H1 (cell line): ENCODE measurements around the gene MAPKAP1. TPM values are rescaled to one million over a fixed set of nuclear protein-coding genes. Genes with fewer than 3 reads are reported as not detected.

Source experiments
- CTCF ChIA-PET: fragments of 300-600 bp; sonication (Branson Sonifier 250); formaldehyde crosslinking; loops from one replicate; lab custom pipeline; 2021; ENCODE audit not compliant: partially characterized antibody; lab: Charles Lee
- POLR2A ChIA-PET: fragments of 300-600 bp; sonication (Branson Sonifier 250); formaldehyde crosslinking; loops from one replicate; lab custom pipeline; 2021; ENCODE audit warnings: inconsistent platforms; ENCODE audit not compliant: partially characterized antibody; lab: Charles Lee
- DNase-seq, 2 experiments: peaks; one replicate each; pipeline versions ENCODE4 v3.0.0 to v3.0.0-alpha.2; 2010 to 2022; ENCODE audit warnings: low spot score in 2 of 2, low read depth in 1 of 2, mixed read lengths in 1 of 2
- FAIRE-seq: peaks from 2 replicates; lab custom pipeline; 2011; peaks lifted over from hg19 to GRCh38; lab: Jason Lieb, UNC
- H2AFZ ChIP-seq: 2 replicates; pipeline ENCODE4 v1.8.1; 2012; ENCODE audit warnings: low read length, inconsistent platforms
- H2AK5ac ChIP-seq: 2 replicates; pipeline ENCODE4 v1.6.1; 2013; ENCODE audit warnings: low read depth, low read length
- H2BK120ac ChIP-seq: replicated peaks from 2 replicates; pipeline ENCODE3; 2013; ENCODE audit warnings: low read depth, low read length, inconsistent platforms
- H2BK12ac ChIP-seq: 2 replicates; pipeline ENCODE4 v1.6.1; 2013; ENCODE audit warnings: low read depth, low read length
- H2BK15ac ChIP-seq: 2 replicates; pipeline ENCODE4 v1.6.1; 2013; ENCODE audit warnings: low read length
- H2BK20ac ChIP-seq: 2 replicates; pipeline ENCODE4 v1.6.1; 2013; ENCODE audit warnings: low read length
- H2BK5ac ChIP-seq: 2 replicates; pipeline ENCODE4 v1.6.1; 2013; ENCODE audit warnings: low read depth, low read length
- H3K14ac ChIP-seq: 2 replicates; pipeline ENCODE4 v1.6.1; 2013; ENCODE audit warnings: inconsistent platforms; ENCODE audit not compliant: insufficient read length
- H3K18ac ChIP-seq: 2 replicates; pipeline ENCODE4 v1.6.1; 2013; ENCODE audit warnings: low read length; ENCODE audit errors: extremely low read depth
- H3K23ac ChIP-seq: 2 replicates; pipeline ENCODE4 v1.6.1; 2013; ENCODE audit warnings: inconsistent platforms; ENCODE audit not compliant: insufficient read length
- H3K23me2 ChIP-seq: 2 replicates; pipeline ENCODE4 v1.6.1; 2013; ENCODE audit warnings: low read depth, low read length
- H3K27ac ChIP-seq: 2 replicates; pipeline ENCODE4 v1.6.1; 2011; ENCODE audit warnings: low read depth, low read length, inconsistent platforms
- H3K27me3 ChIP-seq, 4 experiments: replicated peaks in 1 of 4; 1 replicate in 1 of 4; 2 replicates in 3 of 4; pipeline versions ENCODE4 v1.6.1 to v1.8.1; 2011 to 2013; ENCODE audit warnings: low read length in 3 of 4, mild to moderate bottlenecking in 3 of 4, inconsistent platforms in 2 of 4, mixed read lengths in 2 of 4, moderate library complexity in 1 of 4; ENCODE audit not compliant: control insufficient read depth in 3 of 4, insufficient read depth in 3 of 4; ENCODE audit errors: extremely low read depth in 1 of 4
- H3K36me3 ChIP-seq, 4 experiments: 2 replicates each; pipeline versions ENCODE4 v1.6.1 to v1.8.1; 2011 to 2013; ENCODE audit warnings: mild to moderate bottlenecking in 4 of 4, low read length in 3 of 4, moderate library complexity in 2 of 4, control low read depth in 1 of 4, inconsistent platforms in 1 of 4; ENCODE audit not compliant: insufficient read depth in 4 of 4, control insufficient read depth in 2 of 4
- H3K4ac ChIP-seq: replicated peaks from 2 replicates; pipeline ENCODE3; 2013; ENCODE audit warnings: low read length, low read depth, mixed read lengths, inconsistent platforms; ENCODE audit not compliant: insufficient read length
- H3K4me1 ChIP-seq, 4 experiments: replicated peaks in 1 of 4; 1 replicate in 1 of 4; 2 replicates in 3 of 4; pipeline versions ENCODE4 v1.6.1 to v1.8.1; 2011 to 2013; ENCODE audit warnings: low read length in 3 of 4, inconsistent platforms in 2 of 4, mixed read lengths in 1 of 4; ENCODE audit not compliant: insufficient read depth in 4 of 4, control insufficient read depth in 3 of 4
- H3K4me2 ChIP-seq, 2 experiments: 2 replicates each; pipeline versions ENCODE4 v1.6.1 to v1.8.1; 2011 to 2013; ENCODE audit warnings: low read depth in 2 of 2, low read length in 2 of 2, control low read depth in 1 of 2, inconsistent platforms in 1 of 2, mild to moderate bottlenecking in 1 of 2; ENCODE audit not compliant: insufficient read depth in 1 of 2
- H3K4me3 ChIP-seq, 4 experiments: fragments of 200-600, 300-600 bp in 1 of 4; sonication (generic), shearing (Covaris generic), sonication (Bioruptor Twin) in 1 of 4; 2 replicates each; pipeline versions ENCODE4 v1.5.1 to v1.8.1; 2011 to 2016; ENCODE audit warnings: low read length in 4 of 4, low read depth in 3 of 4, control low read depth in 2 of 4, inconsistent platforms in 2 of 4, mild to moderate bottlenecking in 2 of 4, mixed read lengths in 1 of 4, moderate library complexity in 1 of 4; ENCODE audit not compliant: insufficient read depth in 2 of 4; ENCODE audit errors: extremely low read depth in 1 of 4
- H3K56ac ChIP-seq: replicated peaks from 2 replicates; pipeline ENCODE3; 2013; ENCODE audit warnings: low read depth, mild to moderate bottlenecking, mixed read lengths, low read length, inconsistent platforms; ENCODE audit not compliant: insufficient read length
- H3K79me1 ChIP-seq: 2 replicates; pipeline ENCODE4 v1.6.1; 2013; ENCODE audit warnings: low read depth, low read length, control low read depth
- H3K79me2 ChIP-seq, 2 experiments: 2 replicates each; pipeline versions ENCODE4 v1.6.1 to v1.8.1; 2012 to 2013; ENCODE audit warnings: low read length in 2 of 2, mild to moderate bottlenecking in 2 of 2, inconsistent platforms in 1 of 2; ENCODE audit not compliant: insufficient read depth in 2 of 2, control insufficient read depth in 1 of 2
- H3K9ac ChIP-seq, 4 experiments: replicated peaks in 1 of 4; 1 replicate in 1 of 4; 2 replicates in 3 of 4; pipeline versions ENCODE4 v1.6.1 to v1.8.1; 2011 to 2013; ENCODE audit warnings: low read depth in 3 of 4, low read length in 3 of 4, control low read depth in 2 of 4, mild to moderate bottlenecking in 2 of 4, moderate library complexity in 2 of 4, inconsistent platforms in 1 of 4; ENCODE audit errors: extremely low read depth in 1 of 4
- H3K9me3 ChIP-seq, 2 experiments: 2 replicates each; pipeline versions ENCODE4 v1.6.1 to v1.8.1; 2012 to 2013; ENCODE audit warnings: mild to moderate bottlenecking in 2 of 2, moderate library complexity in 2 of 2, control low read depth in 1 of 2, inconsistent platforms in 1 of 2, low read depth in 1 of 2, low read length in 1 of 2, mixed read lengths in 1 of 2; ENCODE audit not compliant: insufficient read depth in 2 of 2
- H4K20me1 ChIP-seq, 2 experiments: replicated peaks in 1 of 2; 2 replicates each; pipeline versions ENCODE3 to v1.8.1; 2011 to 2013; ENCODE audit warnings: inconsistent platforms in 2 of 2, low read length in 2 of 2, mild to moderate bottlenecking in 1 of 2; ENCODE audit not compliant: insufficient read depth in 2 of 2, control insufficient read depth in 1 of 2
- H4K5ac ChIP-seq: 2 replicates; pipeline ENCODE4 v1.6.1; 2013; ENCODE audit warnings: low read length, low read depth, mixed read lengths, inconsistent platforms; ENCODE audit not compliant: insufficient read length
- H4K8ac ChIP-seq: 2 replicates; pipeline ENCODE4 v1.8.0; 2013; ENCODE audit warnings: mild to moderate bottlenecking, moderate library complexity, low read length, inconsistent platforms; ENCODE audit not compliant: insufficient read depth; ENCODE audit errors: extremely low read depth
- H4K91ac ChIP-seq: replicated peaks from 2 replicates; pipeline ENCODE3; 2013; ENCODE audit warnings: low read length, mixed read lengths, inconsistent platforms; ENCODE audit not compliant: insufficient read length
- ASH2L ChIP-seq: fragments of 200-600, 300-600 bp; sonication (generic); IDR thresholded peaks from one replicate; pipeline ENCODE4 v1.7.1; 2017; ENCODE audit warnings: low read length
- CBX8 ChIP-seq: fragments of 300-800, 300-1000 bp; sonication (generic); IDR thresholded peaks from 2 replicates; pipeline ENCODE4 v1.7.1; 2016; ENCODE audit warnings: low read depth, low read length, borderline replicate concordance
- CHD2 ChIP-seq: IDR thresholded peaks from 2 replicates; pipeline ENCODE4 v1.6.1; 2012; ENCODE audit warnings: low read length, improper control_type of control experiment
- CTBP2 ChIP-seq: IDR thresholded peaks from 2 replicates; pipeline ENCODE4 v1.7.0; 2011; ENCODE audit warnings: borderline replicate concordance, mild to moderate bottlenecking, moderate library complexity, mixed read lengths, low read length; ENCODE audit not compliant: insufficient read depth, insufficient read length
- EGR1 ChIP-seq: IDR thresholded peaks from 2 replicates; pipeline ENCODE4 v1.6.1; 2011; ENCODE audit warnings: low read depth, low read length, borderline replicate concordance
- FOSL1 ChIP-seq: IDR thresholded peaks from 2 replicates; pipeline ENCODE4 v1.6.1; 2011; ENCODE audit warnings: mild to moderate bottlenecking, low read depth, low read length, moderate library complexity; ENCODE audit not compliant: insufficient read depth
- MAFK ChIP-seq: IDR thresholded peaks from 2 replicates; pipeline ENCODE4 v1.6.1; 2012; ENCODE audit warnings: low read depth, mild to moderate bottlenecking, improper control_type of control experiment, low read length
- RAD21 ChIP-seq, 2 experiments: IDR thresholded peaks in 1 of 2; conservative IDR thresholded peaks in 1 of 2; 2 replicates each; pipeline ENCODE4 v1.6.1; 2011; ENCODE audit warnings: low read depth in 2 of 2, low read length in 2 of 2, improper control_type of control experiment in 1 of 2, inconsistent platforms in 1 of 2, mild to moderate bottlenecking in 1 of 2, moderate library complexity in 1 of 2
- SP1 ChIP-seq: IDR thresholded peaks from 2 replicates; pipeline ENCODE4 v1.6.1; 2011; ENCODE audit warnings: low read depth, low read length
- TAF1 ChIP-seq: IDR thresholded peaks from 2 replicates; pipeline ENCODE4 v1.6.1; 2011; ENCODE audit warnings: mild to moderate bottlenecking, low read depth, low read length
- TEAD4 ChIP-seq: IDR thresholded peaks from 2 replicates; pipeline ENCODE4 v1.6.1; 2012; ENCODE audit warnings: low read depth, low read length, inconsistent platforms, mixed read lengths
- WGBS, 2 experiments: shearing (Covaris generic) in 1 of 2; methylation state at CpG; one replicate each; pipeline versions ENCODE4 v1.1.6 to v1.1.7; 2013 to 2015; ENCODE audit warnings: low lambda C conversion rate in 2 of 2, mixed read lengths in 2 of 2, inconsistent platforms in 1 of 2, low coverage in 1 of 2, missing lambda C conversion rate in 1 of 2; ENCODE audit not compliant: insufficient replicate concordance in 2 of 2, insufficient coverage in 1 of 2, insufficient read length in 1 of 2; ENCODE audit errors: extremely low coverage in 1 of 2, missing lambda C conversion rate in 1 of 2; 5-methylcytosine and 5-hydroxymethylcytosine counted together
- polyA plus RNA-seq, 7 experiments: library from polyadenylated mRNA; depleted of rRNA in 3 of 7; stranded (reverse) in 5 of 7; unstranded in 2 of 7; fragments of >200 nt in 5 of 7; fragments of 200-250 nt in 2 of 7; gene quantifications; 1 replicate in 5 of 7; 2 replicates in 1 of 7; 4 replicates in 1 of 7; pipeline versions ENCODE4 v1.2.1 to v1.2.3, GENCODE V29; 2011 to 2013; ENCODE audit warnings: missing spikeins in 2 of 7, mixed read lengths in 2 of 7
- total RNA-seq: library from RNA; stranded (reverse); fragmentation: NEBNext Ultra II Directional; extraction: Animal tissue kit (Norgen Biotek cat#: 25700); gene quantifications from 2 replicates; pipeline ENCODE4 v1.2.1, GENCODE V29; 2021
- TF ChIP-seq, protein P1 (sequence below): IDR thresholded peaks from 2 replicates; pipeline ENCODE4 v1.6.1; 2012; ENCODE audit warnings: inconsistent platforms

The MAPKAP1 gene
- total and polyA plus RNA-seq, 2 of the 8 experiments (the other 6 are each of a cell fraction or from before 2014, with no cell fraction given) = 79.2 to 140 TPM

- no peak overlapping the region for H2BK120ac ChIP-seq
These were observed 268.2 kb downstream of the MAPKAP1 start for GRCh38 chr9:125438506-125439433.

More at GRCh38 chr9:125438506-125439433, 268.2 kb downstream of the MAPKAP1 start:
- no peak overlapping the region for H3K23ac ChIP-seq
- no peaks in the 10 kb centered on the region for H3K27me3 ChIP-seq
- H2BK15ac ChIP-seq = no peak overlapping the region
- H2BK5ac ChIP-seq = no peak overlapping the region
- H3K23me2 ChIP-seq = no peaks in the 10 kb centered on the region
- ChIA-PET POLR2A (interaction anchor here (0.8 kb wide), 1 partner anchor 12 kb away, joined by 3 read pairs; no protein-coding TSS in a partner anchor), CTCF (interaction anchor here (0.6 to 2.2 kb wide), 5 partner anchors 11 to 192 kb away, joined by 3 to 6 read pairs (median 3); no protein-coding TSS in a partner anchor)
- H4K20me1 ChIP-seq = peaks cover 0 to 3% of the 10 kb centered on the region in 2 experiments
- no peaks in the 10 kb centered on the region for H3K79me2 ChIP-seq
- H3K4me3 ChIP-seq = no peak overlapping the region
- no peak overlapping the region for H3K14ac ChIP-seq
- DNase-seq = no peak
- no peak overlapping the region for H2AFZ ChIP-seq
- no peak overlapping the region for H4K5ac ChIP-seq
- no peak overlapping the region for H3K4ac ChIP-seq
- H3K79me1 ChIP-seq = no peaks in the 10 kb centered on the region
- no peaks in the 10 kb centered on the region for H3K4me1 ChIP-seq
- no peak overlapping the region for H2BK12ac ChIP-seq
- H3K9ac ChIP-seq = no peak overlapping the region
- H3K36me3 ChIP-seq = no peaks in the 10 kb centered on the region
- no peak overlapping the region for H4K8ac ChIP-seq
- no peak overlapping the region for H4K91ac ChIP-seq
- H2BK20ac ChIP-seq = no peak overlapping the region
- no peaks in the 10 kb centered on the region for H3K9me3 ChIP-seq
- H3K18ac ChIP-seq = no peak overlapping the region
- H3K4me2 ChIP-seq = no peak overlapping the region
- TF ChIP-seq, protein P1, sequence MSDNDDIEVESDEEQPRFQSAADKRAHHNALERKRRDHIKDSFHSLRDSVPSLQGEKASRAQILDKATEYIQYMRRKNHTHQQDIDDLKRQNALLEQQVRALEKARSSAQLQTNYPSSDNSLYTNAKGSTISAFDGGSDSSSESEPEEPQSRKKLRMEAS = no peak
- TF ChIP-seq ASH2L (no peak), EGR1 (no peak), RAD21 (IDR thresholded peaks at IDR 0.05 in 1 of 2, conservative IDR thresholded peaks at IDR 0.05 in 1 of 2; ENCODE audit: low read depth in 2 of 2, low read length in 2 of 2) (no peak), CHD2 (no peak), SP1 (no peak), TAF1 (no peak), FOSL1 (no peak), MAFK (no peak), TEAD4 (no peak), CTBP2 (no peak), CBX8 (no peak)
- no peak overlapping the region for H3K56ac ChIP-seq
- H3K27ac ChIP-seq = no peak overlapping the region
- H2AK5ac ChIP-seq = no peak overlapping the region
- 87% methylated on average over 30 of the region's 32 CpGs; no CpG with 5 or more reads in 1 of the 2 experiments for WGBS, 2 experiments
- FAIRE-seq = no peak
